H1 (cell line): ENCODE measurements around the gene CDK8. TPM values are rescaled to one million over a fixed set of nuclear protein-coding genes. Genes with fewer than 3 reads are reported as not detected.
A peak's percentile ranks its signal among the peaks of the same experiment; 100 is the strongest.

Experiments
- CTCF ChIA-PET: fragments of 300-600 bp; sonication (Branson Sonifier 250); formaldehyde crosslinking; loops from one replicate; lab custom pipeline; 2021; ENCODE audit not compliant: partially characterized antibody; lab: Charles Lee
- POLR2A ChIA-PET: fragments of 300-600 bp; sonication (Branson Sonifier 250); formaldehyde crosslinking; loops from one replicate; lab custom pipeline; 2021; ENCODE audit warnings: inconsistent platforms; ENCODE audit not compliant: partially characterized antibody; lab: Charles Lee
- DNase-seq, 2 experiments: peaks; one replicate each; pipeline versions ENCODE4 v3.0.0 to v3.0.0-alpha.2; 2010 to 2022; ENCODE audit warnings: low spot score in 2 of 2, low read depth in 1 of 2, mixed read lengths in 1 of 2
- FAIRE-seq: peaks from 2 replicates; lab custom pipeline; 2011; peaks lifted over from hg19 to GRCh38; lab: Jason Lieb, UNC
- H2AFZ ChIP-seq: 2 replicates; pipeline ENCODE4 v1.8.1; 2012; ENCODE audit warnings: low read length, inconsistent platforms
- H2AK5ac ChIP-seq: 2 replicates; pipeline ENCODE4 v1.6.1; 2013; ENCODE audit warnings: low read depth, low read length
- H2BK120ac ChIP-seq: replicated peaks from 2 replicates; pipeline ENCODE3; 2013; ENCODE audit warnings: low read depth, low read length, inconsistent platforms
- H2BK12ac ChIP-seq: 2 replicates; pipeline ENCODE4 v1.6.1; 2013; ENCODE audit warnings: low read depth, low read length
- H2BK15ac ChIP-seq: 2 replicates; pipeline ENCODE4 v1.6.1; 2013; ENCODE audit warnings: low read length
- H2BK20ac ChIP-seq: 2 replicates; pipeline ENCODE4 v1.6.1; 2013; ENCODE audit warnings: low read length
- H2BK5ac ChIP-seq: 2 replicates; pipeline ENCODE4 v1.6.1; 2013; ENCODE audit warnings: low read depth, low read length
- H3K14ac ChIP-seq: 2 replicates; pipeline ENCODE4 v1.6.1; 2013; ENCODE audit warnings: inconsistent platforms; ENCODE audit not compliant: insufficient read length
- H3K18ac ChIP-seq: 2 replicates; pipeline ENCODE4 v1.6.1; 2013; ENCODE audit warnings: low read length; ENCODE audit errors: extremely low read depth
- H3K23ac ChIP-seq: 2 replicates; pipeline ENCODE4 v1.6.1; 2013; ENCODE audit warnings: inconsistent platforms; ENCODE audit not compliant: insufficient read length
- H3K23me2 ChIP-seq: 2 replicates; pipeline ENCODE4 v1.6.1; 2013; ENCODE audit warnings: low read depth, low read length
- H3K27ac ChIP-seq: 2 replicates; pipeline ENCODE4 v1.6.1; 2011; ENCODE audit warnings: low read depth, low read length, inconsistent platforms
- H3K27me3 ChIP-seq, 4 experiments: replicated peaks in 1 of 4; 1 replicate in 1 of 4; 2 replicates in 3 of 4; pipeline versions ENCODE4 v1.6.1 to v1.8.1; 2011 to 2013; ENCODE audit warnings: low read length in 3 of 4, mild to moderate bottlenecking in 3 of 4, inconsistent platforms in 2 of 4, mixed read lengths in 2 of 4, moderate library complexity in 1 of 4; ENCODE audit not compliant: control insufficient read depth in 3 of 4, insufficient read depth in 3 of 4; ENCODE audit errors: extremely low read depth in 1 of 4
- H3K36me3 ChIP-seq, 4 experiments: 2 replicates each; pipeline versions ENCODE4 v1.6.1 to v1.8.1; 2011 to 2013; ENCODE audit warnings: mild to moderate bottlenecking in 4 of 4, low read length in 3 of 4, moderate library complexity in 2 of 4, control low read depth in 1 of 4, inconsistent platforms in 1 of 4; ENCODE audit not compliant: insufficient read depth in 4 of 4, control insufficient read depth in 2 of 4
- H3K4ac ChIP-seq: replicated peaks from 2 replicates; pipeline ENCODE3; 2013; ENCODE audit warnings: low read length, low read depth, mixed read lengths, inconsistent platforms; ENCODE audit not compliant: insufficient read length
- H3K4me1 ChIP-seq, 4 experiments: replicated peaks in 1 of 4; 1 replicate in 1 of 4; 2 replicates in 3 of 4; pipeline versions ENCODE4 v1.6.1 to v1.8.1; 2011 to 2013; ENCODE audit warnings: low read length in 3 of 4, inconsistent platforms in 2 of 4, mixed read lengths in 1 of 4; ENCODE audit not compliant: insufficient read depth in 4 of 4, control insufficient read depth in 3 of 4
- H3K4me2 ChIP-seq, 2 experiments: 2 replicates each; pipeline versions ENCODE4 v1.6.1 to v1.8.1; 2011 to 2013; ENCODE audit warnings: low read depth in 2 of 2, low read length in 2 of 2, control low read depth in 1 of 2, inconsistent platforms in 1 of 2, mild to moderate bottlenecking in 1 of 2; ENCODE audit not compliant: insufficient read depth in 1 of 2
- H3K4me3 ChIP-seq, 4 experiments: fragments of 200-600, 300-600 bp in 1 of 4; sonication (generic), shearing (Covaris generic), sonication (Bioruptor Twin) in 1 of 4; 2 replicates each; pipeline versions ENCODE4 v1.5.1 to v1.8.1; 2011 to 2016; ENCODE audit warnings: low read length in 4 of 4, low read depth in 3 of 4, control low read depth in 2 of 4, inconsistent platforms in 2 of 4, mild to moderate bottlenecking in 2 of 4, mixed read lengths in 1 of 4, moderate library complexity in 1 of 4; ENCODE audit not compliant: insufficient read depth in 2 of 4; ENCODE audit errors: extremely low read depth in 1 of 4
- H3K56ac ChIP-seq: replicated peaks from 2 replicates; pipeline ENCODE3; 2013; ENCODE audit warnings: low read depth, mild to moderate bottlenecking, mixed read lengths, low read length, inconsistent platforms; ENCODE audit not compliant: insufficient read length
- H3K79me1 ChIP-seq: 2 replicates; pipeline ENCODE4 v1.6.1; 2013; ENCODE audit warnings: low read depth, low read length, control low read depth
- H3K79me2 ChIP-seq, 2 experiments: 2 replicates each; pipeline versions ENCODE4 v1.6.1 to v1.8.1; 2012 to 2013; ENCODE audit warnings: low read length in 2 of 2, mild to moderate bottlenecking in 2 of 2, inconsistent platforms in 1 of 2; ENCODE audit not compliant: insufficient read depth in 2 of 2, control insufficient read depth in 1 of 2
- H3K9ac ChIP-seq, 4 experiments: replicated peaks in 1 of 4; 1 replicate in 1 of 4; 2 replicates in 3 of 4; pipeline versions ENCODE4 v1.6.1 to v1.8.1; 2011 to 2013; ENCODE audit warnings: low read depth in 3 of 4, low read length in 3 of 4, control low read depth in 2 of 4, mild to moderate bottlenecking in 2 of 4, moderate library complexity in 2 of 4, inconsistent platforms in 1 of 4; ENCODE audit errors: extremely low read depth in 1 of 4
- H3K9me3 ChIP-seq, 2 experiments: 2 replicates each; pipeline versions ENCODE4 v1.6.1 to v1.8.1; 2012 to 2013; ENCODE audit warnings: mild to moderate bottlenecking in 2 of 2, moderate library complexity in 2 of 2, control low read depth in 1 of 2, inconsistent platforms in 1 of 2, low read depth in 1 of 2, low read length in 1 of 2, mixed read lengths in 1 of 2; ENCODE audit not compliant: insufficient read depth in 2 of 2
- H4K20me1 ChIP-seq, 2 experiments: replicated peaks in 1 of 2; 2 replicates each; pipeline versions ENCODE3 to v1.8.1; 2011 to 2013; ENCODE audit warnings: inconsistent platforms in 2 of 2, low read length in 2 of 2, mild to moderate bottlenecking in 1 of 2; ENCODE audit not compliant: insufficient read depth in 2 of 2, control insufficient read depth in 1 of 2
- H4K5ac ChIP-seq: 2 replicates; pipeline ENCODE4 v1.6.1; 2013; ENCODE audit warnings: low read length, low read depth, mixed read lengths, inconsistent platforms; ENCODE audit not compliant: insufficient read length
- H4K8ac ChIP-seq: 2 replicates; pipeline ENCODE4 v1.8.0; 2013; ENCODE audit warnings: mild to moderate bottlenecking, moderate library complexity, low read length, inconsistent platforms; ENCODE audit not compliant: insufficient read depth; ENCODE audit errors: extremely low read depth
- H4K91ac ChIP-seq: replicated peaks from 2 replicates; pipeline ENCODE3; 2013; ENCODE audit warnings: low read length, mixed read lengths, inconsistent platforms; ENCODE audit not compliant: insufficient read length
- BCL11A ChIP-seq, 2 experiments: IDR thresholded peaks; one replicate each; pipeline ENCODE4 v1.6.1; 2011; ENCODE audit warnings: low read depth in 2 of 2, low read length in 2 of 2, mild to moderate bottlenecking in 2 of 2
- CBX5 ChIP-seq: fragments of 300-800, 300-1000 bp; sonication (generic); IDR thresholded peaks from 2 replicates; pipeline ENCODE4 v1.7.1; 2016; ENCODE audit warnings: antibody characterized with exemption, low read length, low read depth
- CHD1 ChIP-seq: IDR thresholded peaks from 2 replicates; pipeline ENCODE4 v1.6.1; 2012; ENCODE audit warnings: low read depth, low read length, improper control_type of control experiment
- RFX5 ChIP-seq: IDR thresholded peaks from 2 replicates; pipeline ENCODE4 v1.6.1; 2011; ENCODE audit warnings: low read depth, low read length, improper control_type of control experiment, borderline replicate concordance
- YY1 ChIP-seq: IDR thresholded peaks from 2 replicates; pipeline ENCODE4 v1.6.1; 2011; ENCODE audit warnings: low read depth, mild to moderate bottlenecking, low read length
- WGBS, 2 experiments: shearing (Covaris generic) in 1 of 2; methylation state at CpG; one replicate each; pipeline versions ENCODE4 v1.1.6 to v1.1.7; 2013 to 2015; ENCODE audit warnings: low lambda C conversion rate in 2 of 2, mixed read lengths in 2 of 2, inconsistent platforms in 1 of 2, low coverage in 1 of 2, missing lambda C conversion rate in 1 of 2; ENCODE audit not compliant: insufficient replicate concordance in 2 of 2, insufficient coverage in 1 of 2, insufficient read length in 1 of 2; ENCODE audit errors: extremely low coverage in 1 of 2, missing lambda C conversion rate in 1 of 2; 5-methylcytosine and 5-hydroxymethylcytosine counted together
- polyA plus RNA-seq, 7 experiments: library from polyadenylated mRNA; depleted of rRNA in 3 of 7; stranded (reverse) in 5 of 7; unstranded in 2 of 7; fragments of >200 nt in 5 of 7; fragments of 200-250 nt in 2 of 7; gene quantifications; 1 replicate in 5 of 7; 2 replicates in 1 of 7; 4 replicates in 1 of 7; pipeline versions ENCODE4 v1.2.1 to v1.2.3, GENCODE V29; 2011 to 2013; ENCODE audit warnings: missing spikeins in 2 of 7, mixed read lengths in 2 of 7
- total RNA-seq: library from RNA; stranded (reverse); fragmentation: NEBNext Ultra II Directional; extraction: Animal tissue kit (Norgen Biotek cat#: 25700); gene quantifications from 2 replicates; pipeline ENCODE4 v1.2.1, GENCODE V29; 2021
- TF ChIP-seq, protein P1 (sequence below): IDR thresholded peaks from 2 replicates; pipeline ENCODE4 v1.6.1; 2012; ENCODE audit warnings: low read length, inconsistent platforms

The CDK8 gene
- total and polyA plus RNA-seq, 2 of the 8 experiments (the other 6 are each of a cell fraction or from before 2014, with no cell fraction given) = 22.1 to 25.6 TPM

DNA sequence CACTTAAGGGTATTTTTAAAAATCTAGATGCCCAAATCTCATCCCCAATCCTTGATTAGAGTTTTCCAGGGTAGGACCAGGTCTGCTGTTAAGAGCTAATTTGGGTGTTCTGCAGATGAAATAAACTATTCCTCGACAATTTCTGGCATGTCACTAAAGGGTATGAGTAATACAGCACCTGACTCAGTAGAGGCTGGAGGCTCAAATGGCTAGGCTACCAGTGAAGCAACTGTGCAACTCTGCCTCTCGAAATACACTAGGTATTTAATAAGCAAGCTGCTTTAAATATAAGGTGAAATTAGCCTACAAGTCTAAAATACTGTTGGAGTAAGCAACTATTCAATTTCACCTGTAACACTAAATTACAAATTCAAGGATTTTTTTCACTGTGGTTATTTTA, 33.4 kb upstream of the CDK8 start:
- no peak overlapping the region for H2BK5ac ChIP-seq
- no peak overlapping the region for H3K4ac ChIP-seq
- H2AK5ac ChIP-seq = no peak overlapping the region
- WGBS, 2 experiments = 93% methylated on average over 2 of the region's 2 CpGs; no CpG with 5 or more reads in 1 of the 2 experiments
- peak overlapping the region; percentile 82 to 92; a peak in 3 of 4 replicates for H3K4me2 ChIP-seq
- peaks cover 6% of the 10 kb centered on the region; the same call in 1 of the 2 replicates for H3K23me2 ChIP-seq
- DNase-seq (no peak), FAIRE-seq (no peak)
- no peak overlapping the region for H4K91ac ChIP-seq
- H3K14ac ChIP-seq = no peak overlapping the region
- H3K9ac ChIP-seq = no peak overlapping the region
- POLR2A ChIA-PET = interaction anchor here (2.9 kb wide), 1 partner anchor 16 kb away, joined by 7 read pairs; no protein-coding TSS in a partner anchor
- H3K79me2 ChIP-seq = peaks cover 0 to 7% of the 10 kb centered on the region in 2 experiments; a peak in 2 of 4 replicates
- no peak overlapping the region for H2BK20ac ChIP-seq
- H3K18ac ChIP-seq = no peak overlapping the region
- H2AFZ ChIP-seq = no peak overlapping the region
- no peak overlapping the region for H2BK120ac ChIP-seq
- no peak overlapping the region for H4K5ac ChIP-seq
- H3K27ac ChIP-seq = no peak overlapping the region
- TF ChIP-seq CBX5 (no peak), YY1 (no peak), RFX5 (no peak), BCL11A (IDR thresholded peaks at IDR 0.05; ENCODE audit: low read depth in 2 of 2, low read length in 2 of 2) (no peak), CHD1 (no peak)
- TF ChIP-seq, protein P1, sequence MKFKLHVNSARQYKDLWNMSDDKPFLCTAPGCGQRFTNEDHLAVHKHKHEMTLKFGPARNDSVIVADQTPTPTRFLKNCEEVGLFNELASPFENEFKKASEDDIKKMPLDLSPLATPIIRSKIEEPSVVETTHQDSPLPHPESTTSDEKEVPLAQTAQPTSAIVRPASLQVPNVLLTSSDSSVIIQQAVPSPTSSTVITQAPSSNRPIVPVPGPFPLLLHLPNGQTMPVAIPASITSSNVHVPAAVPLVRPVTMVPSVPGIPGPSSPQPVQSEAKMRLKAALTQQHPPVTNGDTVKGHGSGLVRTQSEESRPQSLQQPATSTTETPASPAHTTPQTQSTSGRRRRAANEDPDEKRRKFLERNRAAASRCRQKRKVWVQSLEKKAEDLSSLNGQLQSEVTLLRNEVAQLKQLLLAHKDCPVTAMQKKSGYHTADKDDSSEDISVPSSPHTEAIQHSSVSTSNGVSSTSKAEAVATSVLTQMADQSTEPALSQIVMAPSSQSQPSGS = no peak
- no peak overlapping the region for H3K23ac ChIP-seq
- CTCF ChIA-PET = interaction anchor here (1.1 to 1.2 kb wide), 2 partner anchors 18 to 275 kb away, joined by 3 to 4 read pairs; no protein-coding TSS in a partner anchor
- no peaks in the 10 kb centered on the region for H3K79me1 ChIP-seq
- no peaks in the 10 kb centered on the region for H4K20me1 ChIP-seq
- H3K4me3 ChIP-seq = peak overlapping the region in 1 of 4 experiments; percentile 87; a peak in 2 of 8 replicates
- H2BK15ac ChIP-seq = no peak overlapping the region
- H3K27me3 ChIP-seq = no peaks in the 10 kb centered on the region
- H3K56ac ChIP-seq = no peak overlapping the region
- no peaks in the 10 kb centered on the region for H3K9me3 ChIP-seq
- peaks cover 0 to 26% (median 19%) of the 10 kb centered on the region in 4 experiments; a peak in 6 of 8 replicates for H3K36me3 ChIP-seq
- no peak overlapping the region for H4K8ac ChIP-seq
- peaks cover 0 to 2% (median 0%) of the 10 kb centered on the region in 4 experiments; a peak in 2 of 7 replicates for H3K4me1 ChIP-seq
- H2BK12ac ChIP-seq = no peak overlapping the region
